ENCODE results near the gene MBIP.

DNA sequence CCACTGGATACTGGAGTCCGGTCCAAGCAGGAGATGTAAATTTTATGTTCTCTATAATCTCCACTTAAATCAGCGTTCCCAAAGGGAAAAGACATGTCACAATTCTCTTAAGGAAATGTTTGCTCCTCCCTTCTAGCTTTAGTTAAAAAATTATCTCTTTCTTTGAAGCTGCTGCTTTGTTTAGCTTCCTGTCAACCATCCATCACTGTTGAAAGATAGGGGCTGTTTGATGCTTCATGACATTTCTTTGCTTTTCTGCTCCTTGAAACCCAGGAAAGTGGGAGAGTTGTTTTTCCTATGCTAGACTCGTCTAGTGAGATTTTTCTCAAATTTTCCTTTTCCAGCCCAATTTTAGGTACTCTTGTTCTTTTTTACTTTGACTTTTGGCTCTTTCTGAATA, 31.9 kb downstream of the MBIP start:
- TF ChIP-seq TAF1 (IDR thresholded peaks at IDR 0.05; ENCODE audit: low read depth): no peak
- no peak for TF ChIP-seq YY1 (IDR thresholded peaks at IDR 0.05; ENCODE audit: low read depth)
- TF ChIP-seq, protein P1, sequence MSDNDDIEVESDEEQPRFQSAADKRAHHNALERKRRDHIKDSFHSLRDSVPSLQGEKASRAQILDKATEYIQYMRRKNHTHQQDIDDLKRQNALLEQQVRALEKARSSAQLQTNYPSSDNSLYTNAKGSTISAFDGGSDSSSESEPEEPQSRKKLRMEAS (IDR thresholded peaks at IDR 0.05): no peak
- TF ChIP-seq, protein P2, sequence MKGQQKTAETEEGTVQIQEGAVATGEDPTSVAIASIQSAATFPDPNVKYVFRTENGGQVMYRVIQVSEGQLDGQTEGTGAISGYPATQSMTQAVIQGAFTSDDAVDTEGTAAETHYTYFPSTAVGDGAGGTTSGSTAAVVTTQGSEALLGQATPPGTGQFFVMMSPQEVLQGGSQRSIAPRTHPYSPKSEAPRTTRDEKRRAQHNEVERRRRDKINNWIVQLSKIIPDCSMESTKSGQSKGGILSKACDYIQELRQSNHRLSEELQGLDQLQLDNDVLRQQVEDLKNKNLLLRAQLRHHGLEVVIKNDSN (IDR thresholded peaks at IDR 0.05): no peak
- no peak for TF ChIP-seq TCF12 (IDR thresholded peaks at IDR 0.05; ENCODE audit: low read depth)
- TF ChIP-seq, protein P3, sequence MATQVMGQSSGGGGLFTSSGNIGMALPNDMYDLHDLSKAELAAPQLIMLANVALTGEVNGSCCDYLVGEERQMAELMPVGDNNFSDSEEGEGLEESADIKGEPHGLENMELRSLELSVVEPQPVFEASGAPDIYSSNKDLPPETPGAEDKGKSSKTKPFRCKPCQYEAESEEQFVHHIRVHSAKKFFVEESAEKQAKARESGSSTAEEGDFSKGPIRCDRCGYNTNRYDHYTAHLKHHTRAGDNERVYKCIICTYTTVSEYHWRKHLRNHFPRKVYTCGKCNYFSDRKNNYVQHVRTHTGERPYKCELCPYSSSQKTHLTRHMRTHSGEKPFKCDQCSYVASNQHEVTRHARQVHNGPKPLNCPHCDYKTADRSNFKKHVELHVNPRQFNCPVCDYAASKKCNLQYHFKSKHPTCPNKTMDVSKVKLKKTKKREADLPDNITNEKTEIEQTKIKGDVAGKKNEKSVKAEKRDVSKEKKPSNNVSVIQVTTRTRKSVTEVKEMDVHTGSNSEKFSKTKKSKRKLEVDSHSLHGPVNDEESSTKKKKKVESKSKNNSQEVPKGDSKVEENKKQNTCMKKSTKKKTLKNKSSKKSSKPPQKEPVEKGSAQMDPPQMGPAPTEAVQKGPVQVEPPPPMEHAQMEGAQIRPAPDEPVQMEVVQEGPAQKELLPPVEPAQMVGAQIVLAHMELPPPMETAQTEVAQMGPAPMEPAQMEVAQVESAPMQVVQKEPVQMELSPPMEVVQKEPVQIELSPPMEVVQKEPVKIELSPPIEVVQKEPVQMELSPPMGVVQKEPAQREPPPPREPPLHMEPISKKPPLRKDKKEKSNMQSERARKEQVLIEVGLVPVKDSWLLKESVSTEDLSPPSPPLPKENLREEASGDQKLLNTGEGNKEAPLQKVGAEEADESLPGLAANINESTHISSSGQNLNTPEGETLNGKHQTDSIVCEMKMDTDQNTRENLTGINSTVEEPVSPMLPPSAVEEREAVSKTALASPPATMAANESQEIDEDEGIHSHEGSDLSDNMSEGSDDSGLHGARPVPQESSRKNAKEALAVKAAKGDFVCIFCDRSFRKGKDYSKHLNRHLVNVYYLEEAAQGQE (IDR thresholded peaks at IDR 0.05; ENCODE audit: low read depth): no peak

Data from Ishikawa (cell line).